Measurements from ENCODE around the gene PPP1R37.

PPP1R37 gene

DNA sequence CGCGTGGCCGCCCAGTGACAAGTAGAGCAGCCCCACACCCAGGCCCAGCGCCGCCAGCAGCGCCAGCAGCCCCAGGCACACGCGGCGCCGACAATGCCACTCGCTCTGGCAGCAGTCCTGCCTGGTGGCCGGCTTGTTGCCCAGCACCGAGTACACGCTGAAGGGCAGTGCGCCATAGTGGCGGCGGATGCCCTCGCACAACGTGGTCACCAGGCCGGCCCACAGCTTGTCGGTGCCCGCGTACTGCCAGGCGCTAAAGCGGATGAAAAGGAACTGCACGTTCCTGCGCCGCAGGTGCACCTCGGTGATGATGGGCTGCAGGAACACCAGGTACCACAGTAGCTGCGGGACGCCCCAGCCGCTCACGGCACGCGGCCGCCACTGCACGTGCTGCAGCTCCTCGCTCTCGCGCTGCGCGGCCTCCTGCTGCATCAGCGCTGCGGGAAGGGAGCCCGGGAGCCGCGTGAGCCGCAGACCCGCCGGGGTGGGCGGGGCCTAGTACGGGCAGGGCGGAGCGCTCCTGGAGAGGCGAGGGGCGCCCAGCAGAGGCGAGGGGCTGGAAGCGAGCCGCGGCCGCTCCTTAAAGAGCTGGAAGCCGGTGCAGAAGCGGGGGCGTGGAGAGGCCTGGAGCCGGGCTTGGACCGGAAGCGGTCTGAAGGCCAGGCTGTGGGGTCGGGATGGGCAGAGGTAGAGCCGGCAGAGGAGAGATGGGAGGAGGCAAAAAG, 60.5 kb downstream of the PPP1R37 start:
- peak; percentile 34 for DNase-seq (ENCODE audit: low spot score)

DNA sequence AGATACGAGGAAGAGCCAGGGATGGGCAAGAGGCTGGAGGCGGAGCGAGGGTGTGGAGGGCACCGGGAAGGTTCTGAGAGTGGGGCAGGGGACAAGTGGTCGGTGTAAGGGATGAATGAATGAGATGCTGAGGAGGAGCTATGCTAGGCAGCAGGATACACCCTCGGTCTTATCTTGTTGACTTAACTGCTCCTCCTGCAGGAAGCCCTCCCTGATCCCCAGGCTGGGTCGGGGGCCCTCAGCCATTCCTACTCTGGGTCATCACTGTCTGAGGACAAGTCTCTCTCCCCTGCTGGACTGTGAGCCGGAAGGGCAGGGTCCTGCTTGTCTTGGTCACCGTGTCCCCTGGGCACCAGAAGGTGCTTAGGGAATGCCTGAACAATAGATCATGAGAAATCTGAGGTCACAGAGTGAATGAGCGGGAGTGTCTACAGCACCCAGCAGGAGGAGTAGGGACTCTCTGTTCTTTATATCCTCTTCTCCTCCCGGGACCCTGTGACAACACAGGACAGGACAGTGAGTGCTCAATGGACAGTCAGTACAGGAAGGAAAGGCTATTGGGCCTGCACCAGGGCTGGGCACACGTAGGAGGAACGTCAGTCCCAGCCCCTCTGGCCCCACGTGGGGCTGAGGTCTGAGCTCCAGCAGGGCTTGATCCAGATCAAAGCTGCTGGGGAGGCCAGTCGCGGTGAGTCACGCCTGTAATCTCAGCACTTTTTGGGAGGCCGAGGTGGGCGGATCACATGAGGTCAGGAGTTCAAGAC, 61.3 kb downstream of the PPP1R37 start:
- no peak for DNase-seq (ENCODE audit: low spot score)

DNA sequence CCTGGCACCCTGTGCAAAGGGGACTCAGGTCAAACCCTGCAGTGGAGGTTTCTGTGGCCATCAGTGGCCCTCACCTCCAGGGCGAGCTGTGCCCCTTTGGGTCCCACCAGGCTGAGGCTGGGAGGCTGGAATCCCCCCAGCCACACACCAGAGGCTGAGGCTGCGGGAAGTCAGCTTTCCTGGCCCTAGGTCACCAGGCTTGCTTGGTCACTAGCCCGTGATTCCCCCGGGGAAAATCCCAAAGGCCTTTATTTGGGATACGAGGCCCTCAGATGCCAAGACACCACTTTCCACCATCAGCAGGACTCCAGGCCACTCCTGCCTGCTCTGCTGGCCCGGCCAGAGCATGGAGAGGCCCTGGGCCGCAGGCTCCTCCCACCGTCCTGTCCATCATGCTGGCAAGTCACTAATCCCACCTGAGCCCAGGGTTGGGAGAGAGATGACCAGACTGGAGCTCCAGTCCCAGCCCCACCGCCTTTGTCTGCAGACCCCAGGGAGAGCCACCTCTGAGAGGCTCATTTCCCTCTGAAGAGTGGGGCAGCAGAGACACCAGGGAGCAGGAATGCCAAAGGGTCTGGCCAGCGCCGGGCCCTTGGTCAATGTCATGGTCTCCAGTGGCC, 63.1 kb downstream of the PPP1R37 start:
- no peak for DNase-seq (ENCODE audit: low spot score)

DNA sequence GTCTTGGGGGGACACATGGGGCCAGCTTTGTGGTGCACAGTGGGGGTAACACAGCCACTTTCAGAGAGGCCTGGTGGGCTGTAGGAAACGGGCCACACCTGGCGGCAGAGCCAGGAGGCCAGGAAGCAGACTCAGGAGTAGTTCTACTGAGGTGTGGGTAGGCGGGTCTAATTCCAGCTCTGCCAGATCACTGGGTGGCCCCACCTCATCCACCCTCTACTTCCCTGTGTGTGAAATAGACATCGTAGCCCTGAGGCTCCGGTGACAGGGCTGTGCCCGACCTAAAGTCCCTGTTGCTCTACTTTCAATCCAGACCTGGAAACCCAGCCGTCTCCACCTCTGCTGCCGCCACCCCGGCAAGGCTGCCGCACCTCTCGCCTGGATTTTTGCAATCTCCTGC, 63.8 kb downstream of the PPP1R37 start:
- DNase-seq (ENCODE audit: low spot score) = no peak

DNA sequence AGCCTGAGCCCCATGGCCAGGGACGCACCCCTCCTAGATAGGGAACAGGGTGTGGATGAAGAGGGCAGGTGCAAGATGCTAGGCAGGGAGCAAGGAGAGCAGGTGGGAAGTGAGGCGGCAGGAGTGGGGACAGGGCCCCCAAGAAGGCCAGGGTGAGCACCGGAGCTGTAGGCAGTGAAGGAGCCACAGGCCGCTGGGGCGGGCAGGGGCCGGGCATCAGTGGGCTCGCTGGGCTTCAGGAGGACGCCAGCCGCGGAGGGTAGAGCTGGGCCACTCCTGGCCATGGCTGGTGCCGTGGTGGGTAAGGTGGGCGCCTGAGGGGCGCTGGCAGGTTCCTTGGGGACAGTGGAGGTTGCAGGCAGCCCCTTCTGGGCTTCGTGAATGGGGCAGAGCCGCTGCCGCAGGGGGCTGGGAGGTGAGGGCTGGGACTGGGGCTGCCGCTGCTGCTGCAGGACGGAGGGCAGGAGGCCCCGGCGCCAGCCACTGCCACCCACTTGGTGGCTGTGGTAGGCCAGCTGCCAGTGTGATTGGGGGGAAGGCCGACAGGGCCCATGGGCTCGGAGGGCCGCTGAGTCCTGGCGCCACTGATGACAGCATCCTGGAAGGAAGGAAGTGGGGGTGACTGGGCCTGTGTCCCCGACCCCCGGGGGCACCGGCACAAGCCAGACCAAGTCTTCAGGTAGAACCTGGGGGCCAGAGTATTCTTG, 65.7 kb downstream of the PPP1R37 start:
- no peak for DNase-seq (ENCODE audit: low spot score)

DNA sequence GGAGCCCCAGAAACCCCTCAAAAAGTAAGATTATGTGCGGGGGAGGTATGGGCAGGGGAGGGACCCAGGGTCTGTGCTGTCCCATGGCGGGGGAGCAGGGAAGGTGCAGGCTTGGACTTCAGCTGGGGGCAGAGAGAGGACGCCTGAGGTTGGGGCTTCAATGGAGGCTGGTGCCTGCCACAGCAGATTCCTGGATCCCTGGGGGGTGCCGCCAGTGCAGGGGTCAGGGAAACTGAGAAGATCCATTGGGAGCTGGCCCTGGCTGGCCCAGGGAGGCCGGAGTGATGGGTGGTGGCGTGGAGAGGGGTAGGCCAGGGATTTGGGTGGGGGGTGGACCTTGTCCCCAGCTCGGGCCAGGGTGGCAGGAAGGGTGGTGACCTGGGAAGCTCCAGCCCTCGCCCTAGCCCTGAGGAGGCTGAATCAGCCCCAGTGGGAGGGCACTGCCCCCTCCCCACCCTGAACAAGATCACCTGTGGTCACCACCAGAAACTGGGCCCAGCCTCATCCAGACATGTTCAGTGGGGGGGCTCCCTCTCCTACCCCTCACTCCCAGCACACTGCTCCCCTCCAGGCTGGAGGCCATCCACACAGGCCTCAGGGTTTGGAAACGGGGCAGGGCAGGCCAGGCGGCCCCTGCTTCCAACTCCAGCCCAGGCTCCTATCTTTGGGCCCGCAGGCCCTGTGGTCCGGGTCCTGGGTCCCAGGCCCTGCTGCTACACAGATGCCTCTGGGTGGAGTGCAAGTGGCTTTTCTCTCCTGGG, 66.4 kb downstream of the PPP1R37 start:
- DNase-seq (ENCODE audit: low spot score) = no peak

DNA sequence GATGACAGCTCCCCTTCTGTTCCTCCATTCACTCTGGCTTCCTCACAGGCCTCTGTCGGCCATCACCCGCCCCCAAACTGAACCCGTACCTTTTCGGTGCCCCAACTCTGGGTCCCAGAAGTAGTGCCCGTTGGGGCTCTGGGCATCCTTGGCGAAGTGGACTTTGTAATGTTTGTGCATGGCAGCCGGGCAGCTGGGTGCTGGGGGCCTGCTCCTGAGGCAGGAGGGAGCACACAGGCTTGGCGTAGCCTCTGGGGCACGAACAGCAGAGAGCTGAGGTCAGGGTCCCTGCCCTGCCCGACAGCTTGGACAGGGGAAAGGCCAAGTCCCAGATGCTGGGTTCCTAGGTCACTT, 67.0 kb downstream of the PPP1R37 start:
- no peak for DNase-seq (ENCODE audit: low spot score)

DNA sequence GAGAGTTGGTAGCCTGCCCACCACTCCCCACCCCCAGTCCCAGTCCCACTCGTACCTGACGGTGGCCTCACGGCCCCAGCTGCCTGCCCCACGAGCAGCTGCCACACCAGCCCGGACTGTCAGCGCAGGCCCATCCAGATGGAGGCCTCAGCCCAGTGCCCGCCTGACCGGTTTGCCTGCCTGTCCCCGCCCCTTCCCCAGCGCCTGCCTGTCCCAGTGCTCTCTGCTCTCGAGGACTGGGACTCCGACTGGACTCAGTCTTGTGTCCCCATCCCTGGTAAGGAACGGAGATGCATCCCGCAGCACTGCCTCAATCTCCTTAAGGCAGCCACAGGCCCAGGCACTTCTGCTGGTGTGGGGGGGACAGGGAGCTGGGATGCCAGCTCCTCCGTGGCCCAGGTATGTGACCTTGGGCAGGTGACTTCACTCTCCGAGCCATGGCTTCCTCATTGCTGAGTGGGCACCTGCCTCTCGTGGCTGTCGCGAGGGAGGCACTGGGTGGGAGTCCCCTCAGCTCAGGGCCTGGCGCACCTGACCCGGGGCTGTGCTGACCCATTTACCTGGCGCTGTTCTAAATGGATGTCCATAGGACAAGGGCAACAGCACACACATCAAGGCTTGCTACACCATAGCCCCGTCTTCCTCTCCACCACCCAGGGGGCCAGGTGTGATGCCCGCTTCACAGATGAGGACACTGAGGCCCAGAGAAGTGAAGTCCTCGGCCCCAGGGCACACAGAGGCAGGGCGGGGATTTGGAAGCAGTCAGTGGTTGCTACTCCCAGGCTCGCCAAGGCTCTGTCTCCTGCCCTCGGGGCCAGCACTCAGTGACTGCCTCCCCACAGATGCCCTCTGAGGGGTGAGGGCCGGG, 68.1 kb downstream of the PPP1R37 start, which contains the start of gene NKPD1:
Gene NKPD1, minus strand, starts transcription at position 113 of the 868 bp plus-strand sequence. CDS start 832 bp downstream, outside the sequence.
- DNase-seq (ENCODE audit: low spot score) = no peak

DNA sequence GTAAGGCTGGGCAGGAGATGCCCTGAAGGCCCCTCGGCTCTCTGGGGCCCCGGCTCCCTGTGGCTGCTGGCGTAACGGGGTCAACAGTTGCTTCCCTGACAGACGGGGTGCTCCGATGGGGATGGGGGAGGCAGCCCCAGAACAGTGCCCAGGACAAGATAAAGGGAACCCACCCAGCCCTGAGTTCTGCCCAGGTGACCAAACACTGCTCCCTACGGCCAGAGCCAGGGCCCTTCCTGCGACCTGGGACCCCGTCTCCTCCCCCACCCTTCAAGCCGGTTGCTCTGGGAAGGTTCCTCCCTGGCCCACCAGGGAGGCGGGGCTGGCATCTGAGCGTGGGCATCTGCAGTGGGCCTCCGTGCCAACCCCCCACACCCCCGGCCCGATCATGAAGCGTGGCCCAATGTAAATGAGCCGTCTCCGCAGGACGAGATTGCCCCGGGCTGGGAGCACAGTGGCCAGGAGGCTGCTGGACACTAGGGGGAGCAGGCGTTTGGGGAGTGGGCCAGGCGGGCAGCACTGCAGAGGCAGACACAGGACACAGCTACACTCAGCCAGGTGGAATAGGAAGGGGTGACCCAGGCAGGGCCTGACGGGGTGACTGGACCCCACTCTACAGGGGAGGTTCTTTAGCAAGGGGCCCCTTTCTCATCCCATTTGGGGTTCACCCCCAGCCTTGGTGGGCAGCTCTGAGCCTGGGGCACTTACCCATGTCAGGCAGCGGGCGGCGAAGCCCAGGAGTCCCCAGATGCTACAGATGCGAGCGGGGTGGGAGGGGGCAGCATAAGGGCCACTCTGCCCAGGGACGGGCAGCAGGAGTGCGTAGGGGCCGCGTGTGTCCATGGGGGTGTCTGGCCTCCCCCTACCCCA, 69.0 kb downstream of the PPP1R37 start:
- DNase-seq (ENCODE audit: low spot score) = no peak

DNA sequence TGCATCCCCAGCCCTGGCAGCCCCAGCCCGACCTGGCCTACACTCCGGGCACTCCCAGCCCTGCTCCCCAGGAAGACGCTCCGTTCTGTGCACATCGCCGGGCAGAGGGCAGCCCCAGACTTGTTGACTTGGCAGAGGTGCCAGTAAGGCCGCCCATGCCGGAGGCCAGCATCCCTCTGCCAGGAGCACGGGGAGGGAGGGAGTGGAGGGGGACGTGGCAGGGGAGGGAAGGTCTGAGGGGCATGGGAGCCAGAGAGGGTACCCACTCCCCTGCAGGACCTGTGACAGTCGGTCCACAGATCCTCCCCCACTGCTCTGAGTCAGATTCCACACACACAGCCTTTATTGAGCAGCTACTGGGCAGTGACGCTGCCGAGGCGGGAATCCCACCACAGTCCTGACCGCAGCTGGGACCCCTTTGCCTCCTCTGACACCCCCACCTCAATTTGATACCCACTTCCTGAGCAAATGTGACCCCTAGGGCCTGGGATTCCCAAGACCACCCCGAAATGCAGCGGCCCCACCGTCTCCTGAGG, 69.7 kb downstream of the PPP1R37 start:
- no peak for DNase-seq (ENCODE audit: low spot score)

DNA sequence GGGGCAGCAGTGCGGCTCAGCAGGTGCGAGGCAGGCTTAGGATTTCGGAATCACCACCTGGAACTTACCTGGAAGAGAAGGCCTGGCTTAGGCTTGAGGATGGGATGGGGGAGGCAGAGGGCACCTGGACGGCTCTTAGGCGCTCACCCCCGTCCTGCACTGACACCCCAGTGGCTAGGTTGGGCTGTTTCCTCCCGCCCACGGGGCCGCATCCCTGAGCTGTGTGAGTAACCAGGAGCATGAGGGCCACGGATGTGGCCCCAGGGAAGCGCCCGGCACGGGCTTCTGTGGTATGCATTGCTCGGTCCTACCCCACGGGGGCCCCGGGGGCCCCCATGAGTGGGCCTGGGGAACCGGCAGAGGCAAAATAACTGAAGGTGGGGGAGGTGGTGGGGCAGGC, 70.2 kb downstream of the PPP1R37 start:
- DNase-seq (ENCODE audit: low spot score) = no peak

DNA sequence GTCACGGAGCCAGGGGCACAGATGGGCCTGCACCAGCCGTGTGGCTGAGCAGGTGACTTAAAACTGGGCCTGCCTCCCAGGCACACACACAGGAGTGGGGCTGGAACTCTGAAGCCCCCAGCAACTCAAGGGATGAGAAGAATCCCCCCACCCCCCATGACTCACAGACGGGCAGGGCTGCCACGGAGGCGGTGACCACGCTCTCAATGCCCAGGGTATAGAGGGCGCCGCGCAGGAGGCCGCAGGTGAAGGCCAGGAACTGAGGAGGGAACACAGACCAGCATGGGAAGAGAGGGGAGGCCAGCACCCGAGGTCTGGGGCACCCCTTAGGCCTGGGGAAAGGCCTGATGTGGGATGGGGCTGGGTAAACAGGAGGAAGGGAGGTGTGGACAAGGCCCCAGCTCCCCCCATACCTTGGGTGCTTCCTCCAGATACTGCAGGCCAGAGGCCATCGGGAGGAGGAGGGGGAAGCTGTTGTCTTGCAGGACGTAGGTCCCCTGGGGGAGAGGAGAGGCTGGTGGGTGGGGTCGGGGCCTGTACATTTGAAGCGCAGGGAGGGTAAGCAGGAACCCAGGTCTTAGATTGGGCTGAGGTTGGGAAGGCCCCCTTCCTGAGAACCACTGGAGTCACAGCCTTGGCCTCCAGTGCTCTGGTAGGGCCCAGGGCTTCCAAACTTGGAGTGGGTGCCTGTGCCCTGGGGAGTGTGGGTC, 70.9 kb downstream of the PPP1R37 start:
- DNase-seq (ENCODE audit: low spot score) = no peak

DNA sequence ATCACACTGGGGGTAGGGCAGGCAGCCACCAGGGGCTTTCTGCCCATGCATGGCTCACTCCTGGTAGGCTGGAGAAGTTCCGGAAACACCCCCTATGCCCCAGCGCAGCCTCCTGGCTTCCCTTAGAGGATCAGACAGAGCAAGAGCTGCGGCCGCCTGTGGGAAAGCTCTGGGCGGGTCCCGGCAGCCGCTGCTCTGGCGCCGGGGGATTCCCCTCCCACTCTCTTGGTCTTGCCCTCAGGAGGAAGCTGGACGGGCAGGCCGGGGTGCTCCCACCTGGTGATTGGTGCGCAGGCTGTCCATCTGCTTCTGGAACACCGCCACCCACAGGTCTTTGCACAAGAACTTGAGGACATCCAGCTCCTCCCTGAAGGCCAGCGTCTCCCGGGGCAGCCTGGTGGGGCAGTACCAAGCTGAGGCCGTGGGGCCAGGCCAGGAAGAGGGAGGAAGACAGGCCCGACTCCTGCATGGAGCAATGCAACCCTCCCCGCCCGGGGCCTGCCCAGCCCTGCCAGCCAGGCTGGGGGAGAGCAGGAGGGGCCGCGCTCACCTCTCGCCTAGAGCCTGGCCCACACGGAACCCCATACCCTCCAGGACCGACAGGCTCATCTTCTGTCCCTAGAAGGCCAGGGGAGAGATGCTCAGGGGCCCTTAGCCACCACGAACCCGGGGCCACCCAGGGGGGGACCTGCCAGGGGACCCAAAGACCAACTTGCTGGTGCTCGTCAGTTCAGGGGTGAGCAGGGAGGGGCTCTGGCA, 71.8 kb downstream of the PPP1R37 start:
- DNase-seq (ENCODE audit: low spot score) = no peak

DNA sequence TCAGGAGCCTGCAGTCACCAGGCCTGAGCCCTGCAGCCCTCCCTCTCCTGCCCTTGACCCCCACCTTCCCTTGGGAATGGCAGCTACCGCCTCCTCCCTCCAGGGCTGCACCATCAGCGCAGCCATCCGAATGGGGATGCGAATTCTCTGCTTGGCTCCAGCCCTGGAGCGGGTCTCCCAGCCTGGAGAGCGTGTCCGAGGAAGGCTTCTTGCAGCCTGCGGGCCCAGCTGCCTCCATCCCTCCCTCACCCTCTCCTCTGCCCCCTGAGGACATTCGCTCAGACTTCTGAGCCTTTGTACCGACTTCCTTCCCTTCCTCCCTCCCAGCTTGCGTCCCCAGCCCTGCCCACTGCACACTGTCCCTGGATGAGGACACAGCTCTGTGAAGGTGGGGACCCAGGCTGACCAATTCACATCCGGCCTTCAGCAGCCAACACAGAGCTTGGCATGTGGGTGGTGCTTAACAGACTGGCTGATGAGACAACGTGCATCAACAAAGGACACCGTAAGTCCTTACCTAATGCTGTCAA, 73.8 kb downstream of the PPP1R37 start:
- no peak for DNase-seq (ENCODE audit: low spot score)

DNA sequence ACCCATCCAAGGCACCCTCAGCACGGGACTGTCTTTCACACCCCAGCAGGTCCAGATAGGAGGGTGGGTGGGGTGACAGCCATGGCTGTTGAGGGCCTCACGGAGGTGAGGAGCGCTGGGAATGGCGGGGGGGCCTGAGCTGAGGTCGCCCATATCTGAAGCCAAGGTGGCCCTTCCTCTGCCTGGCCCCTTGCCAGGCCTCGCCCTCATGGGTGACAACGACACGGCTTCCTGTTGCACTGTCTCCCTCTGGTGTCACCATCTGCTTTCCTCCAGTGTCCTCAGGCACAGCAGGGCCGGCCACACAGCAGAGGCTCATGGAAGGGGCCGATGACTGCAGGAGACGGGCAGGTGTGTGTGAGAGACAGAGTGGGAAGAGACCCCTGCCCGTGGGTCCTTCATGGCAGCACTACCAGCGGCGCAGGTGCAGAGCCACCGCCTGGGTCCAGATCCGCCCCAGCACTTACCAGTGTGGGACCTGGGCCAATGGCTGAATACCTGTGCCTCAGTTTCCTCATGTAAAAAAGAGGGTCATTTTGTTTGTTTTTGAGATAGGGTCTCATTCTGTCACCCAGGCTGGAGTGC, 75.9 kb downstream of the PPP1R37 start:
- DNase-seq (ENCODE audit: low spot score) = no peak

DNA sequence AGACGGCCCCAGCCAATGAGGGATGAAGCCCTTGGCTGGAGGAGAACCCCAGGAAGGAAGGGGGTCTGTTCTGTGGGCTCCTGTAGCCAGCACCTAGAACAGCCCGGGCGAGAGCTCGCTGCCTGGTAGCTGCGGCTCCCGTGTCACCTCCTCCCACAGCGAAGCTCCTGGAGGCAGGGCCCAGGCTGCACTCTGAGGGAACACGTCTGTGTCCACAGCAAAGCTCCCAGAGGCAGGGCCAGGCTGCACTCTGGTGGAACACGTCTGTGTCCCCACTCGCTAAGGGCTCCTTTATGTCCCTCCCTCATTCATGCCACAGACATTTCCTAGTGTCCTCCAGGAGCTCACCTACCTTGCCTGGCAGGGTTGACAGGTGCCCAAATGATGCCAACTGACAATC, 76.6 kb downstream of the PPP1R37 start:
- DNase-seq (ENCODE audit: low spot score) = no peak
